Fibroblast of gingiva (primary cell): ENCODE data around the gene NCR2.

Experiments
- DNase-seq: peaks from one replicate; pipeline ENCODE4 v3.0.0-alpha.2; 2011; ENCODE audit warnings: low read depth

NCR2 gene

GRCh38 chr6:41331401-41332150, 3.8 kb upstream of the NCR2 start:
- no peak for DNase-seq

- no peak for DNase-seq
Observed at GRCh38 chr6:41332241-41332640, 3.2 kb upstream of the NCR2 start.

GRCh38 chr6:41332842-41333736, 2.3 kb upstream of the NCR2 start:
- DNase-seq, result no peak

GRCh38 chr6:41334482-41335040, 847 bp upstream of the NCR2 start:
- no peak for DNase-seq

- no peak for DNase-seq
Observed at GRCh38 chr6:41335943-41336342, 535 bp downstream of the NCR2 start.

GRCh38 chr6:41336824-41337223, 1.4 kb downstream of the NCR2 start:
- no peak for DNase-seq

GRCh38 chr6:41337709-41338108, 2.3 kb downstream of the NCR2 start:
- DNase-seq, result no peak

GRCh38 chr6:41338659-41339058, 3.3 kb downstream of the NCR2 start:
- DNase-seq, result no peak

GRCh38 chr6:41341580-41341979, 6.2 kb downstream of the NCR2 start:
- no peak for DNase-seq

- DNase-seq, result no peak
Observed at GRCh38 chr6:41342241-41342640, 6.8 kb downstream of the NCR2 start.

GRCh38 chr6:41343641-41344187, 8.3 kb downstream of the NCR2 start:
- DNase-seq, result no peak

GRCh38 chr6:41344876-41345275, 9.5 kb downstream of the NCR2 start:
- DNase-seq, result no peak

- no peak for DNase-seq
Observed at GRCh38 chr6:41345901-41346300, 10.5 kb downstream of the NCR2 start.

GRCh38 chr6:41346441-41346840, 11.0 kb downstream of the NCR2 start:
- no peak for DNase-seq

- no peak for DNase-seq
Observed at GRCh38 chr6:41347378-41348050, 12.1 kb downstream of the NCR2 start.

- no peak for DNase-seq
Observed at GRCh38 chr6:41348934-41349333, 13.5 kb downstream of the NCR2 start.

GRCh38 chr6:41352396-41352795, 17.0 kb downstream of the NCR2 start:
- no peak for DNase-seq

- no peak for DNase-seq
Observed at GRCh38 chr6:41352907-41353306, 17.5 kb downstream of the NCR2 start.

GRCh38 chr6:41353333-41353732, 17.9 kb downstream of the NCR2 start:
- DNase-seq, result no peak

- no peak for DNase-seq
Observed at GRCh38 chr6:41355952-41356351, 20.5 kb downstream of the NCR2 start.

GRCh38 chr6:41356825-41357224, 21.4 kb downstream of the NCR2 start:
- DNase-seq, result no peak

- no peak for DNase-seq
Observed at GRCh38 chr6:41358503-41358902, 23.1 kb downstream of the NCR2 start.
